MM.1S (cell line): ENCODE results near the gene CNTNAP4.

Experiments used
- DNase-seq: peaks from one replicate; pipeline ENCODE4 v3.0.0-alpha.2; 2015
- H2AFZ ChIP-seq: fragments of 300-600 bp; sonication (generic); 2 replicates; pipeline ENCODE4 v1.6.0; 2016; ENCODE audit warnings: antibody characterized with exemption, low read length
- H3F3A ChIP-seq: fragments of 300-600 bp; sonication (generic); 2 replicates; pipeline ENCODE4 v1.6.1; 2016; ENCODE audit warnings: mild to moderate bottlenecking, antibody characterized with exemption, low read length, moderate library complexity, mixed read lengths; ENCODE audit not compliant: insufficient read depth
- H3K27ac ChIP-seq: fragments of 300-600 bp; sonication (generic); 2 replicates; pipeline ENCODE4 v1.5.1; 2016; ENCODE audit warnings: mild to moderate bottlenecking, low read length
- H3K27me3 ChIP-seq: fragments of 300-600 bp; sonication (generic); replicated peaks from 2 replicates; pipeline ENCODE4 v1.6.0; 2016; ENCODE audit warnings: low read length; ENCODE audit not compliant: insufficient read depth
- H3K36me3 ChIP-seq: fragments of 300-600 bp; sonication (generic); replicated peaks from 2 replicates; pipeline ENCODE4 v1.6.1; 2016; ENCODE audit warnings: mild to moderate bottlenecking, low read length, mixed read lengths; ENCODE audit not compliant: insufficient read depth
- H3K4me1 ChIP-seq: fragments of 300-600 bp; sonication (generic); 2 replicates; pipeline ENCODE4 v1.6.1; 2016; ENCODE audit warnings: low read length, mixed read lengths
- H3K4me2 ChIP-seq: fragments of 300-600 bp; sonication (generic); 2 replicates; pipeline ENCODE4 v1.6.0; 2016; ENCODE audit warnings: low read depth, low read length
- H3K4me3 ChIP-seq: fragments of 300-600 bp; sonication (generic); 2 replicates; pipeline ENCODE4 v1.5.1; 2016; ENCODE audit warnings: low read length, mixed read lengths
- H3K79me2 ChIP-seq: fragments of 300-600 bp; sonication (generic); 2 replicates; pipeline ENCODE4 v1.6.1; 2016; ENCODE audit warnings: mixed run types, low read length, mixed read lengths
- H3K9ac ChIP-seq: fragments of 300-600 bp; sonication (generic); 2 replicates; pipeline ENCODE4 v1.6.1; 2016; ENCODE audit warnings: low read length, mixed read lengths
- H3K9me2 ChIP-seq: fragments of 300-600 bp; sonication (generic); replicated peaks from 2 replicates; pipeline ENCODE4 v1.6.1; 2016; ENCODE audit warnings: mild to moderate bottlenecking, low read length, mixed read lengths; ENCODE audit not compliant: insufficient read depth
- H3K9me3 ChIP-seq: fragments of 300-600 bp; sonication (generic); replicated peaks from 2 replicates; pipeline ENCODE4 v1.6.1; 2016; ENCODE audit warnings: mild to moderate bottlenecking, low read length, mixed read lengths; ENCODE audit not compliant: insufficient read depth
- H4K20me1 ChIP-seq: fragments of 300-600 bp; sonication (generic); 2 replicates; pipeline ENCODE4 v1.6.1; 2016; ENCODE audit warnings: mild to moderate bottlenecking, low read length, moderate library complexity, mixed read lengths; ENCODE audit not compliant: insufficient read depth
- CTCF ChIP-seq: fragments of 300-600 bp; sonication (generic); IDR thresholded peaks from 2 replicates; pipeline ENCODE4 v1.5.1; 2016; ENCODE audit warnings: antibody characterized with exemption, low read length, mixed read lengths
- EZH2 ChIP-seq: fragments of 300-600 bp; sonication (generic); optimal IDR thresholded peaks from 2 replicates; pipeline ENCODE3; 2017; ENCODE audit warnings: low read depth, mild to moderate bottlenecking, antibody characterized with exemption, low read length, mixed read lengths
- EZH2phosphoT487 ChIP-seq: fragments of 300-600 bp; sonication (generic); IDR thresholded peaks from 2 replicates; pipeline ENCODE4 v1.6.1; 2018; ENCODE audit warnings: antibody characterized with exemption, low read length

CNTNAP4 gene

DNA sequence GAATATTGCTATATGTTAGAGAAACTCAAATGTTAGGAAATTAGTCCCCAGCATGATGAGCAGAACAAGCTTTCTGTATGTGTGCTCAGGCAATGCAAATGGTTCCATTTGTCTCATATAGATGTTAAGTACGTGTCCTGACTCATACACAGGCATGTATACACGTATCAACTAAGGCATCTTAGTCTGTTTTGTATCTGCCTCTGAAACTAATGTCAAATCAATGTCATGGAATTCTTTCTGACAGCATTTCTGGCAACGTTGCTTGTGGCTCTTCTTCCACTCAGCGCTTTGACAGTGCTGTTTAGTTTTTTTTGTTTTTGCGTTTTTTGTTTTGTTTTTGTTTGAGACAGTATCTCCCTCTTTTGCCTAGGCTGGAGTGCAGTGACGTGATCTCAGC is 111.9 kb downstream of the CNTNAP4 start:
- Histone ChIP-seq H3K4me1 (no peaks in the 10 kb centered on the region), H3K9me3 (no peaks in the 10 kb centered on the region), H3K4me2 (no peak overlapping the region), H3K9me2 (no peaks in the 10 kb centered on the region), H3K9ac (no peak overlapping the region), H3K27ac (no peak overlapping the region), H3K36me3 (no peaks in the 10 kb centered on the region), H3F3A (no peaks in the 10 kb centered on the region), H3K27me3 (no peaks in the 10 kb centered on the region), H4K20me1 (no peaks in the 10 kb centered on the region), H2AFZ (no peak overlapping the region), H3K79me2 (no peaks in the 10 kb centered on the region), H3K4me3 (no peak overlapping the region)
- no peak for DNase-seq
- TF ChIP-seq EZH2phosphoT487 (no peak), EZH2 (no peak), CTCF (no peak)

- no peak overlapping the region for H3K9ac ChIP-seq
- no peaks in the 10 kb centered on the region for H4K20me1 ChIP-seq
- TF ChIP-seq EZH2phosphoT487 (no peak), EZH2 (no peak), CTCF (no peak)
- H3K36me3 ChIP-seq, result no peaks in the 10 kb centered on the region
- H3F3A ChIP-seq, result no peaks in the 10 kb centered on the region
- no peak overlapping the region for H3K27ac ChIP-seq
- H2AFZ ChIP-seq, result no peak overlapping the region
- no peak overlapping the region for H3K4me2 ChIP-seq
- no peaks in the 10 kb centered on the region for H3K79me2 ChIP-seq
- H3K27me3 ChIP-seq, result no peaks in the 10 kb centered on the region
- no peak overlapping the region for H3K4me3 ChIP-seq
- no peaks in the 10 kb centered on the region for H3K4me1 ChIP-seq
- no peak for DNase-seq
- no peaks in the 10 kb centered on the region for H3K9me3 ChIP-seq
- no peaks in the 10 kb centered on the region for H3K9me2 ChIP-seq
These were observed 113.3 kb downstream of the CNTNAP4 start for GRCh38 chr16:76390476-76390875.

GRCh38 chr16:76396977-76397376 is 119.8 kb downstream of the CNTNAP4 start:
- no peak overlapping the region for H2AFZ ChIP-seq
- DNase-seq, result no peak
- H3K36me3 ChIP-seq, result no peaks in the 10 kb centered on the region
- no peaks in the 10 kb centered on the region for H3K79me2 ChIP-seq
- no peaks in the 10 kb centered on the region for H3F3A ChIP-seq
- H3K4me2 ChIP-seq, result no peak overlapping the region
- no peaks in the 10 kb centered on the region for H4K20me1 ChIP-seq
- no peaks in the 10 kb centered on the region for H3K9me2 ChIP-seq
- no peaks in the 10 kb centered on the region for H3K9me3 ChIP-seq
- no peaks in the 10 kb centered on the region for H3K27me3 ChIP-seq
- no peak for TF ChIP-seq EZH2
- no peak for TF ChIP-seq CTCF
- no peak for TF ChIP-seq EZH2phosphoT487
- no peak overlapping the region for H3K27ac ChIP-seq
- no peaks in the 10 kb centered on the region for H3K4me1 ChIP-seq
- no peak overlapping the region for H3K9ac ChIP-seq
- H3K4me3 ChIP-seq, result no peak overlapping the region
